ENCODE measurements around the gene CCSER2.
"Not testable (repeated sequence)": the region's sequence is repeated elsewhere in the genome, so short reads cannot be mapped to it uniquely, and the experiment has no call there.

DNA sequence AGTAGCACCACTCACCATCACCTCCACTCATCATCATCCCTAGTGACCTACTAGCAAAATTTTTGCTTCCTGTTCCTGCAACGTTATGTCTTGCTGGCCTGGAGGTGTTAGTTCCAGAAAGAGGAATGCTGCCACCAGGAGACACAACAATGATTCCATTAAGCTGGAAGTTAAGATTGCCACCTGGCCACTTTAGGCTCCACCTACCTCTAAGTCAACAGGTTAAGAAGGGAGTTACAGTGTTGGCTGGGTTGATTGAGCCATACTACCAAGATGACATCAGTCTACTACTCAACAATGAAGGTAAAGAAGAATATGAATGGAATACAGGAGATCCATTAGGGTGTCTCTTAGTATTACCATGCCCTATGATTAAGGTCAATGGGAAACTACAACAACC is 4.8 kb upstream of the CCSER2 start:
- TF ChIP-seq, protein P1, sequence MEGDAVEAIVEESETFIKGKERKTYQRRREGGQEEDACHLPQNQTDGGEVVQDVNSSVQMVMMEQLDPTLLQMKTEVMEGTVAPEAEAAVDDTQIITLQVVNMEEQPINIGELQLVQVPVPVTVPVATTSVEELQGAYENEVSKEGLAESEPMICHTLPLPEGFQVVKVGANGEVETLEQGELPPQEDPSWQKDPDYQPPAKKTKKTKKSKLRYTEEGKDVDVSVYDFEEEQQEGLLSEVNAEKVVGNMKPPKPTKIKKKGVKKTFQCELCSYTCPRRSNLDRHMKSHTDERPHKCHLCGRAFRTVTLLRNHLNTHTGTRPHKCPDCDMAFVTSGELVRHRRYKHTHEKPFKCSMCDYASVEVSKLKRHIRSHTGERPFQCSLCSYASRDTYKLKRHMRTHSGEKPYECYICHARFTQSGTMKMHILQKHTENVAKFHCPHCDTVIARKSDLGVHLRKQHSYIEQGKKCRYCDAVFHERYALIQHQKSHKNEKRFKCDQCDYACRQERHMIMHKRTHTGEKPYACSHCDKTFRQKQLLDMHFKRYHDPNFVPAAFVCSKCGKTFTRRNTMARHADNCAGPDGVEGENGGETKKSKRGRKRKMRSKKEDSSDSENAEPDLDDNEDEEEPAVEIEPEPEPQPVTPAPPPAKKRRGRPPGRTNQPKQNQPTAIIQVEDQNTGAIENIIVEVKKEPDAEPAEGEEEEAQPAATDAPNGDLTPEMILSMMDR (IDR thresholded peaks at IDR 0.05), result not testable (repeated sequence)
- TF ChIP-seq EP300, POLR2AphosphoS5 (IDR thresholded peaks at IDR 0.05): not testable (repeated sequence)

Data from esophagus muscularis mucosa (tissue), 4 donors.